A673 (cell line): Measurements from ENCODE around the gene NIM1K. TPM values are rescaled to one million over a fixed set of nuclear protein-coding genes. Genes with fewer than 3 reads are reported as not detected.

ENCODE experiments used
- BruUV-seq: library from RNA; stranded (reverse); fragments of 400-500 nt; replicated peaks from 2 replicates; lab custom pipeline; 2021; lab: Mats Ljungman, UMichigan
- CTCF ChIA-PET: fragments of 300-600 bp; sonication (Branson Sonifier 250); formaldehyde crosslinking; loops from one replicate; lab custom pipeline; 2022; ENCODE audit warnings: antibody characterized with exemption; lab: Charles Lee
- POLR2A ChIA-PET: fragments of 300-600 bp; sonication (Branson Sonifier 250); formaldehyde crosslinking; loops from one replicate; lab custom pipeline; 2022; ENCODE audit warnings: antibody characterized with exemption; ENCODE audit not compliant: low non-redundant PET; lab: Charles Lee
- DNase-seq: peaks from one replicate; pipeline ENCODE4 v3.0.0-alpha.2; 2015; ENCODE audit warnings: low spot score
- H3K27ac ChIP-seq: fragments of 200-600 bp; sonication (generic); 2 replicates; pipeline ENCODE4 v1.5.1; 2016; ENCODE audit warnings: mixed run types, low read depth, mild to moderate bottlenecking, mixed read lengths, antibody characterized with exemption, low read length; ENCODE audit not compliant: poor library complexity, severe bottlenecking
- H3K27me3 ChIP-seq: fragments of 200-600 bp; sonication (generic); replicated peaks from 2 replicates; pipeline ENCODE4 v1.6.1; 2017; ENCODE audit warnings: mixed run types, low read depth, mild to moderate bottlenecking, mixed read lengths, antibody characterized with exemption, low read length; ENCODE audit not compliant: insufficient read depth, poor library complexity
- H3K36me3 ChIP-seq: fragments of 200-600 bp; sonication (generic); 2 replicates; pipeline ENCODE4 v1.6.1; 2016; ENCODE audit warnings: mixed run types, mild to moderate bottlenecking, mixed read lengths, antibody characterized with exemption, low read length; ENCODE audit not compliant: insufficient read depth, poor library complexity, severe bottlenecking
- H3K4me1 ChIP-seq: fragments of 200-600 bp; sonication (generic); 2 replicates; pipeline ENCODE4 v1.6.1; 2017; ENCODE audit warnings: mixed run types, mild to moderate bottlenecking, mixed read lengths, antibody characterized with exemption, low read length; ENCODE audit not compliant: insufficient read depth, poor library complexity, severe bottlenecking
- H3K4me3 ChIP-seq: fragments of 200-600 bp; sonication (generic); 2 replicates; pipeline ENCODE4 v1.5.1; 2016; ENCODE audit warnings: low read depth, mixed run types, mild to moderate bottlenecking, mixed read lengths, low read length; ENCODE audit not compliant: poor library complexity, severe bottlenecking
- H3K9me3 ChIP-seq: fragments of 200-600 bp; sonication (generic); 2 replicates; pipeline ENCODE4 v1.6.1; 2016; ENCODE audit warnings: mixed run types, low read depth, mild to moderate bottlenecking, mixed read lengths, antibody characterized with exemption, low read length; ENCODE audit not compliant: poor library complexity, severe bottlenecking
- CTCF ChIP-seq: fragments of 300-800, 200-600 bp; sonication (generic); conservative IDR thresholded peaks from 2 replicates; pipeline ENCODE4 v1.5.1; 2017; ENCODE audit warnings: low read depth, mild to moderate bottlenecking, antibody characterized with exemption, low read length, moderate library complexity, mixed read lengths
- EZH2 ChIP-seq: fragments of 200-600 bp; sonication (generic); IDR thresholded peaks from 2 replicates; pipeline ENCODE4 v1.6.1; 2017; ENCODE audit warnings: borderline replicate concordance, low read depth, mild to moderate bottlenecking, mixed read lengths, antibody characterized with exemption, low read length; ENCODE audit not compliant: poor library complexity, severe bottlenecking
- intact Hi-C: fragments of 100-400 bp; cut with micrococcal nuclease; formaldehyde crosslinking; loops from one replicate; pipeline ENCODE4 v1.10.0; 2022; ENCODE audit not compliant: unreplicated experiment
- total RNA-seq: library from RNA; stranded (reverse); gene quantifications from 2 replicates; pipeline ENCODE4 v1.2.3, GENCODE V29; 2021

The NIM1K gene
- total RNA-seq, 1 experiment from 2014 or later, result 0.41 TPM

- no peak overlapping the region for H3K4me3 ChIP-seq
- BruUV-seq, result no TSS peak
- intact Hi-C loops, result no loop called here
- H3K36me3 ChIP-seq, result no peaks in the 10 kb centered on the region
- peaks cover 20% of the 10 kb centered on the region for H3K27me3 ChIP-seq
- peaks cover 25% of the 10 kb centered on the region for H3K4me1 ChIP-seq
- H3K9me3 ChIP-seq, result no peaks in the 10 kb centered on the region
- ChIA-PET POLR2A (interaction anchor here (0.7 kb wide), 1 partner anchor 15 kb away, joined by 3 read pairs; no protein-coding TSS in a partner anchor), CTCF (no interaction called here)
- no peak overlapping the region for H3K27ac ChIP-seq
- no peak for DNase-seq
- TF ChIP-seq CTCF (no peak), EZH2 (no peak)
Observed at GRCh38 chr5:43190755-43191603, 1.0 kb upstream of the NIM1K start.

DNA sequence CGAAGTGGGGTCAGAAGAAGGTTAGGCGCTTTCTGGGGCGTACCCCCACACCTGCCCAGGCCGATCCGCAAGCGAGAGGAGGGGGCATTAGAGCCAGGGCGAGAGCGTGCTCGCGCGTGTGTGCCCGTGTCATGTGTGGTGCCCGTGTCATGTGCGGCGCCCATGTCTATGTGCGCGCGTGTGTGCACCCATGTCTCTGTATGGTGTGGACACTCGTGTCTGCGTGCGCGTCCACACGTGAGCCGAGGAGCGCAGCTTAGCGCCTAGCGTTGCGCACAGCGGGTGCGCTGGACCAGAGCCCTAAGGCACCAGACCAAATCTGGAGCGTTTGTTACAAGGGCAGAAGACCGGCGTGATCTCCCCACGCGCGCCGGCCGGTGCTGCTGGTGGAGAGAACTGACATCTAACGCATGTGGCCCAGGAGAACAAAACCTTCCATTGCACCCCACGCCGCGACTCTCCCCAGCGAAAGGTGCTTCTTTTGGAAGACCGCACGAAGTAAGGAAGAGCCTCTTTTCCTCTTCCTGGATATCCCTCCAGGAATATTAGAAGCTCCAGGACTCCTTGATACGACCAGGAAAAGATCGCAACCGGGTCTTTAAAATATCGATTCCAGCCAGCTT lies 644 bp downstream of the NIM1K start:
- CTCF ChIA-PET, result no interaction called here
- no TSS peak for BruUV-seq
- DNase-seq, result peak; percentile 22
- Histone ChIP-seq H3K4me1 (peaks cover 25% of the 10 kb centered on the region), H3K27me3 (peaks cover 20% of the 10 kb centered on the region), H3K4me3 (peak overlapping the region; percentile 47), H3K9me3 (no peaks in the 10 kb centered on the region), H3K36me3 (no peaks in the 10 kb centered on the region), H3K27ac (no peak overlapping the region)
- no peak for TF ChIP-seq CTCF
- TF ChIP-seq EZH2, result no peak
- intact Hi-C loops, result no loop called here
- POLR2A ChIA-PET, result interaction anchor here (0.6 to 0.7 kb wide), 2 partner anchors 41 to 322 kb away, joined by 4 to 5 read pairs; partner anchors contain the start of gene C5orf34

DNA sequence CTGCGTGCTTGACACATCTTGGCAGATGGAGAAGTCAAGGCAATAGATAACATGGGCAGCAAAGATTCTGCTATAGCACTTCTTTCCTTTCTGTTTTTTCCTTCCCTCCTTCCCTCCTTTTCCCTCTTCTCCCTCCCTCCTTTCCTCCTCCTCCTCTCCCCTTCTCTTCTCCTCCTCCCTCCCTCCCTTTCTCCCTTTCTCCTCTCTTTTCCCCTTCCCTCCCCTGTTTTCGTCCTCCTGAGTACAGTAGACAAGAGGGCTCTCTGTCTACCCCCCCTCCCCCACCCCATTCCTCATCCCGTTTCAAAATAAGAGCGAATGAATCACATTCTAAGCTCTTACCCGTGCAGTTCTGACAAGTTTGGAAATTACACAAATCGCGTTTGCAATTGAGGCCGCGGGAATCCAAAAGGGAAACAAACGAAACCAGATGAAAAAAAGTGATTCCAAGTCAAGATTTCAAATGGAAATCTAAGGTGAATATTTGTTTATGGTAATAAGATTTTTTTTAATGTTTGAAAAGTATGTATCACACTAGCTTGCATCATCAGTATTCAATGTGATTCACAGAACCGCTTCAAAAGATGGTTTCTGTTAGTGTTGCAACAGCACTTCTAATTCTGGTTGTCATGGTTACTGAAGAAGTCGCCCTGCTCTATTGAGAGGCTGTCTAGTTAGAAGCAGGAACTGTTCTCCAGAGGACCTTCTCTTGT lies 1.3 kb downstream of the NIM1K start:
- Histone ChIP-seq H3K4me1 (peaks cover 25% of the 10 kb centered on the region), H3K4me3 (peak overlapping the region; percentile 47), H3K9me3 (no peaks in the 10 kb centered on the region), H3K27ac (no peak overlapping the region), H3K36me3 (no peaks in the 10 kb centered on the region), H3K27me3 (peaks cover 20% of the 10 kb centered on the region)
- POLR2A ChIA-PET, result interaction anchor here (0.7 kb wide), 1 partner anchor 322 kb away, joined by 4 read pairs; the partner anchor contains the start of gene C5orf34
- no peak for TF ChIP-seq EZH2
- no peak for TF ChIP-seq CTCF
- CTCF ChIA-PET, result interaction anchor here (0.6 kb wide), 1 partner anchor 198 kb away, joined by 10 read pairs; no protein-coding TSS in a partner anchor
- DNase-seq, result peak; percentile 86
- intact Hi-C loops, result no loop called here
- BruUV-seq, result no TSS peak
